ENCODE results near the gene SUMO3.

- TF ChIP-seq POLR2A (IDR thresholded peaks at IDR 0.05; ENCODE audit: low read depth, low read length) (no peak), CEBPB (IDR thresholded peaks at IDR 0.05; ENCODE audit: low read depth, low read length) (no peak), CTCF (conservative IDR thresholded peaks at IDR 0.05; ENCODE audit: low read depth, low read length) (no peak), MAZ (IDR thresholded peaks at IDR 0.05; ENCODE audit: borderline replicate concordance, low read depth, low read length) (no peak), MXI1 (IDR thresholded peaks at IDR 0.05; ENCODE audit: borderline replicate concordance, low read depth, low read length) (no peak), RAD21 (IDR thresholded peaks at IDR 0.05; ENCODE audit: low read length) (no peak), USF2 (IDR thresholded peaks at IDR 0.05; ENCODE audit: low read depth, low read length) (no peak), BHLHE40 (IDR thresholded peaks at IDR 0.05; ENCODE audit: low read depth, low read length) (no peak), RCOR1 (IDR thresholded peaks at IDR 0.05; ENCODE audit: insufficient replicate concordance, low read length) (no peak), NFE2L2 (IDR thresholded peaks at IDR 0.05; ENCODE audit: low read depth, low read length) (no peak), CHD1 (IDR thresholded peaks at IDR 0.05; ENCODE audit: low read depth, low read length) (no peak), ELK1 (IDR thresholded peaks at IDR 0.05; ENCODE audit: borderline replicate concordance, low read depth, low read length) (no peak), SMC3 (IDR thresholded peaks at IDR 0.05; ENCODE audit: low read depth, low read length) (no peak)
These were observed 24.2 kb upstream of the SUMO3 start for GRCh38 chr21:44842087-44842486.

All from IMR-90 (cell line).